Pancreas (tissue), 10 donors: ENCODE results near the gene MYO1F. TPM values are rescaled to one million over a fixed set of nuclear protein-coding genes. Genes with fewer than 3 reads are reported as not detected.

Source experiments
- ATAC-seq, 4 donors: fragments of 200-7000 bp; cut with Tn5 transposase; one replicate each; pipeline versions ENCODE4 v1.8.0 to v1.9.1; 2020; ENCODE audit warnings: mild to moderate bottlenecking in 4 of 4, moderate library complexity in 4 of 4
- DNase-seq, 6 donors: peaks; one replicate each; pipeline ENCODE4 v3.0.0-alpha.2; 2020
- FAIRE-seq: peaks from 2 replicates; lab custom pipeline; 2012; peaks lifted over from hg19 to GRCh38; lab: Jason Lieb, UNC
- H3K27ac ChIP-seq, 4 donors: fragments of 200-600 bp; sonication (generic); 1 replicate in 3 of 4; 2 replicates in 1 of 4; pipeline versions ENCODE4 v1.5.0 to v1.8.0; 2020
- H3K27me3 ChIP-seq, 4 donors: fragments of 200-600 bp; one replicate each; pipeline ENCODE4 v1.8.0; 2021
- H3K36me3 ChIP-seq, 3 donors: fragments of 200-600 bp; sonication (generic) in 1 of 3; one replicate each; pipeline versions ENCODE4 v1.5.0 to v1.8.0; 2020 to 2021
- H3K4me1 ChIP-seq, 3 donors: fragments of 200-600 bp; one replicate each; pipeline ENCODE4 v1.8.0; 2021
- H3K4me3 ChIP-seq, 4 donors: fragments of 200-600 bp; sonication (generic) in 2 of 4; one replicate each; pipeline versions ENCODE4 v1.5.0 to v1.8.0; 2020 to 2021
- H3K9me3 ChIP-seq, 4 donors: fragments of 200-600 bp; one replicate each; pipeline ENCODE4 v1.8.0; 2021
- CTCF ChIP-seq, 4 donors: fragments of 200-600 bp; sonication (generic) in 3 of 4; IDR thresholded peaks; one replicate each; pipeline versions ENCODE4 v1.5.0 to v1.8.0; 2021; ENCODE audit warnings: antibody characterized with exemption in 4 of 4
- WGBS, 2 donors: extraction: QIAGEN DNeasy Blood & Tissue Kit; methylation state at CpG; one replicate each; pipeline ENCODE4 v1.1.7; 2013; 5-methylcytosine and 5-hydroxymethylcytosine counted together
- intact Hi-C, 3 donors: fragments of 100-400 bp; cut with DNase I; formaldehyde crosslinking; loops; one replicate each; pipeline versions ENCODE4 v1.11.1 to v1.14.2; 2022
- polyA plus RNA-seq, 2 donors: library from polyadenylated mRNA; stranded (reverse); fragments of 200-250 nt; gene quantifications; one replicate each; pipeline ENCODE4 v1.2.3, GENCODE V29; 2013
- total RNA-seq, 6 donors: library from RNA; stranded (reverse); fragmentation: NEBNext Ultra II Directional in 4 of 6; extraction: Animal tissue kit (Norgen Biotek cat#: 25700) in 4 of 6; gene quantifications; one replicate each; pipeline versions ENCODE4 v1.2.1 to v1.2.4, GENCODE V29; 2021 to 2023
- donor health status: healthy with polysubstance abuse.
- donor health status: DM: no; HTN: no; CAD: no; lungs with moderate emphysema.
- donor health status: DM: no; HTN: no; CAD: no.
- donor health status: control.
- donor health status: control.
- donor health status: Bipolar disorder and iron deficiency.
- donor health status: DM: yes; HTN: yes; CAD: no.
- donor health status: DM: no; HTN: no; CAD: no.
- donor health status: DM: no; HTN: no; CAD: no.
- donor health status: DM: yes; HTN: yes; CAD: no.

Gene MYO1F
- total and polyA plus RNA-seq, 8 donors, result 1.2 to 21.3 (median 4.8) TPM

GRCh38 chr19:8609279-8610040, 32.2 kb upstream of the MYO1F start:
- peak overlapping the region; percentile 42 to 78 (median 64) for H3K27ac ChIP-seq

GRCh38 chr19:8608941-8609278, 31.7 kb upstream of the MYO1F start:
- intact Hi-C loops, result no loop called here
- peak overlapping the region in 1 of 4 donors; percentile 48 for H3K4me3 ChIP-seq
- TF ChIP-seq CTCF (IDR thresholded peaks at IDR 0.05), result no peak
- ATAC-seq (no peak), DNase-seq (no peak), FAIRE-seq (no peak)
- no peaks in the 10 kb centered on the region for H3K9me3 ChIP-seq
- H3K4me1 ChIP-seq, result no peaks in the 10 kb centered on the region
- peak overlapping the region in 1 of 4 donors; percentile 76 for H3K27ac ChIP-seq
- H3K36me3 ChIP-seq, result no peaks in the 10 kb centered on the region
- 49 to 68% methylated on average over 5 of the region's 5 CpGs for WGBS, 2 donors
- H3K27me3 ChIP-seq, result no peaks in the 10 kb centered on the region

More at GRCh38 chr19:8609279-8610040, 32.2 kb upstream of the MYO1F start:
- intact Hi-C loops, result no loop called here
- Histone ChIP-seq H3K4me3 (peak overlapping the region; percentile 26 to 48 (median 36)), H3K36me3 (no peaks in the 10 kb centered on the region), H3K27me3 (no peaks in the 10 kb centered on the region), H3K4me1 (no peaks in the 10 kb centered on the region), H3K9me3 (no peaks in the 10 kb centered on the region)
- DNase-seq (peak in 4 of 6 donors; percentile 30 to 70 (median 46)), ATAC-seq (peak; percentile 44 to 70 (median 66)), FAIRE-seq (no peak)
- no peak for TF ChIP-seq CTCF (IDR thresholded peaks at IDR 0.05)
- WGBS, 2 donors, result 10 to 12% methylated on average over 47 of the region's 47 CpGs

GRCh38 chr19:8607386-8607785, 30.1 kb upstream of the MYO1F start:
- intact Hi-C loops, result no loop called here

GRCh38 chr19:8605514-8605913, 28.3 kb upstream of the MYO1F start:
- intact Hi-C loops, result no loop called here
- FAIRE-seq, result no peak

More at GRCh38 chr19:8607386-8607785, 30.1 kb upstream of the MYO1F start:
- Histone ChIP-seq H3K9me3 (no peaks in the 10 kb centered on the region), H3K27me3 (no peaks in the 10 kb centered on the region), H3K27ac (no peak overlapping the region), H3K36me3 (no peaks in the 10 kb centered on the region), H3K4me1 (no peaks in the 10 kb centered on the region), H3K4me3 (no peak overlapping the region)
- TF ChIP-seq CTCF (IDR thresholded peaks at IDR 0.05), result no peak
- no peak for ATAC-seq
- WGBS, 2 donors, result 79 to 88% methylated on average over 2 to 4 of the region's 4 CpGs
- no peak for FAIRE-seq
- no peak for DNase-seq

More at GRCh38 chr19:8605514-8605913, 28.3 kb upstream of the MYO1F start:
- 88 to 94% methylated on average over 17 of the region's 17 CpGs for WGBS, 2 donors
- DNase-seq (no peak), ATAC-seq (no peak)
- no peaks in the 10 kb centered on the region for H3K36me3 ChIP-seq
- no peaks in the 10 kb centered on the region for H3K9me3 ChIP-seq
- no peak overlapping the region for H3K27ac ChIP-seq
- no peak for TF ChIP-seq CTCF (IDR thresholded peaks at IDR 0.05)
- H3K4me3 ChIP-seq, result no peak overlapping the region
- H3K4me1 ChIP-seq, result no peaks in the 10 kb centered on the region
- H3K27me3 ChIP-seq, result no peaks in the 10 kb centered on the region
